Testis (tissue), 2 donors: ENCODE measurements around the gene PGM2L1.

Experiments used
- POLR2A ChIP-seq: fragments of 450-650 bp; IDR thresholded peaks from one replicate; pipeline ENCODE4 v1.6.1; 2017; ENCODE audit warnings: antibody characterized with exemption, mild to moderate bottlenecking, moderate library complexity
- TF ChIP-seq, protein P1 (sequence below), 3 experiments: fragments of 450-650 bp in 2 of 3; fragments of 200-600 bp in 1 of 3; sonication (generic) in 1 of 3; IDR thresholded peaks; one replicate each; pipeline ENCODE4 v1.5.1; 2016 to 2019; ENCODE audit warnings: antibody characterized with exemption in 3 of 3, mild to moderate bottlenecking in 2 of 3, moderate library complexity in 1 of 3

DNA sequence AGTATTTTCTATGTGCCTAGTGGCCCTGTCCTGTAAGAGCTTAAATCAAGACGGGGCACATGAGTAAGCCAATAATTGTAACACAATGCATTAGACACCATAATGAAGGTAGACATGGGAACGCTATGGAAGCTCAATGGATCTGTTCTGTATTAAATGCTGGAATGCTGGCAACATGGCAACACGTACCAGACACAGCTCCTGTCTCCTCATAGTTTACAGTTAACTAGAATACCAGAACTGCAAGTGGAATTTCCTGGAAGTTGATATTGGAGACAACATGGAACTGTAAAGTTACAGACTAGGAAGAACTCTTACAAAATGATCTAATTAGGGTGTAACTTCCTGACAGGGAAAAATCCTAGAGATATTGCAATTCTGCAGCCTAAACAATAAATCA is 99.2 kb downstream of the PGM2L1 start:
- TF ChIP-seq, protein P1, sequence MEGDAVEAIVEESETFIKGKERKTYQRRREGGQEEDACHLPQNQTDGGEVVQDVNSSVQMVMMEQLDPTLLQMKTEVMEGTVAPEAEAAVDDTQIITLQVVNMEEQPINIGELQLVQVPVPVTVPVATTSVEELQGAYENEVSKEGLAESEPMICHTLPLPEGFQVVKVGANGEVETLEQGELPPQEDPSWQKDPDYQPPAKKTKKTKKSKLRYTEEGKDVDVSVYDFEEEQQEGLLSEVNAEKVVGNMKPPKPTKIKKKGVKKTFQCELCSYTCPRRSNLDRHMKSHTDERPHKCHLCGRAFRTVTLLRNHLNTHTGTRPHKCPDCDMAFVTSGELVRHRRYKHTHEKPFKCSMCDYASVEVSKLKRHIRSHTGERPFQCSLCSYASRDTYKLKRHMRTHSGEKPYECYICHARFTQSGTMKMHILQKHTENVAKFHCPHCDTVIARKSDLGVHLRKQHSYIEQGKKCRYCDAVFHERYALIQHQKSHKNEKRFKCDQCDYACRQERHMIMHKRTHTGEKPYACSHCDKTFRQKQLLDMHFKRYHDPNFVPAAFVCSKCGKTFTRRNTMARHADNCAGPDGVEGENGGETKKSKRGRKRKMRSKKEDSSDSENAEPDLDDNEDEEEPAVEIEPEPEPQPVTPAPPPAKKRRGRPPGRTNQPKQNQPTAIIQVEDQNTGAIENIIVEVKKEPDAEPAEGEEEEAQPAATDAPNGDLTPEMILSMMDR (IDR thresholded peaks at IDR 0.05) = no peak
- no peak for TF ChIP-seq POLR2A
